WERI-Rb-1 (cell line): ENCODE measurements around the gene ZNF148.

Source experiments
- DNase-seq: peaks from one replicate; pipeline ENCODE4 v3.0.0-alpha.2; 2020
- H3K27ac ChIP-seq: fragments of 250-450 bp; sonication (Bioruptor Pico); 2 replicates; pipeline ENCODE4 v1.5.1; 2020; ENCODE audit warnings: mild to moderate bottlenecking, moderate library complexity
- H3K27me3 ChIP-seq: fragments of 250-450 bp; sonication (Bioruptor Pico); 2 replicates; pipeline ENCODE4 v1.5.1; 2021; ENCODE audit warnings: mild to moderate bottlenecking, low read depth, moderate library complexity; ENCODE audit not compliant: insufficient read depth, severe bottlenecking
- H3K36me3 ChIP-seq: fragments of 250-450 bp; sonication (Bioruptor Pico); 2 replicates; pipeline ENCODE4 v1.5.1; 2020; ENCODE audit warnings: mild to moderate bottlenecking, moderate library complexity
- H3K4me3 ChIP-seq: 2 replicates; pipeline ENCODE4 v1.5.1; 2011; ENCODE audit warnings: low read depth, mild to moderate bottlenecking, control low read depth, low read length
- H3K9me3 ChIP-seq: fragments of 250-450 bp; sonication (Bioruptor Pico); 2 replicates; pipeline ENCODE4 v1.5.1; 2021; ENCODE audit warnings: mild to moderate bottlenecking, moderate library complexity; ENCODE audit not compliant: severe bottlenecking
- CTCF ChIP-seq: IDR thresholded peaks from 2 replicates; pipeline ENCODE4 v1.5.1; 2011; ENCODE audit warnings: low read depth, mild to moderate bottlenecking, control low read depth, inconsistent platforms, low read length

The ZNF148 gene

GRCh38 chr3:125340121-125340520, 35.0 kb downstream of the ZNF148 start:
- Histone ChIP-seq H3K27ac (no peak overlapping the region), H3K4me3 (no peak overlapping the region), H3K36me3 (no peaks in the 10 kb centered on the region), H3K27me3 (no peaks in the 10 kb centered on the region), H3K9me3 (no peaks in the 10 kb centered on the region)
- DNase-seq: no peak
- TF ChIP-seq CTCF: no peak

- Histone ChIP-seq H3K4me3 (no peak overlapping the region), H3K27ac (no peak overlapping the region), H3K27me3 (no peaks in the 10 kb centered on the region), H3K36me3 (no peaks in the 10 kb centered on the region), H3K9me3 (no peaks in the 10 kb centered on the region)
- no peak for DNase-seq
- TF ChIP-seq CTCF: no peak
Observed at GRCh38 chr3:125337506-125337905, 37.6 kb downstream of the ZNF148 start.

GRCh38 chr3:125334675-125335560, 40.2 kb downstream of the ZNF148 start:
- TF ChIP-seq CTCF: no peak
- Histone ChIP-seq H3K36me3 (no peaks in the 10 kb centered on the region), H3K27ac (no peak overlapping the region), H3K4me3 (no peak overlapping the region), H3K27me3 (no peaks in the 10 kb centered on the region), H3K9me3 (no peaks in the 10 kb centered on the region)
- DNase-seq: no peak

DNA sequence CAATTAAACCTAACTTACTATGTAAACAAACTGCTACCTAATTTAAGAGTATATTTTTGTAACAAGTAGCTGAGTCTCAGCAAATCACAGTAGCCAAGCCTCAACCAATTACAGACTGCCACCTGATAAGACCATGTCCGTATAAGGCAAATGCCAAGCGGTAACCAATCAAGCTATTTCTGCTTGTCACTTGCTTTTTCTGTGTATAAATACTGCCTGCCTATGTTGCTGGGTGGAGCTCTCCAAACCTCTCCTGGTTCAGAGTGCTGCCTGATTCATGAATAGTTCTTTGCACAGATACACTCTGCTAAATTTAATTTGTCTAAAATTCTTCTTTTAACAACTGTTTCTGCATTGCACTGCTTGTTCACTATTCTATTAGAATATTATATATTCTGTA, 42.6 kb downstream of the ZNF148 start:
- DNase-seq: no peak
- Histone ChIP-seq H3K36me3 (no peaks in the 10 kb centered on the region), H3K27ac (no peak overlapping the region), H3K4me3 (no peak overlapping the region), H3K27me3 (no peaks in the 10 kb centered on the region), H3K9me3 (no peaks in the 10 kb centered on the region)
- no peak for TF ChIP-seq CTCF

GRCh38 chr3:125331243-125331642, 43.9 kb downstream of the ZNF148 start:
- no peak overlapping the region for H3K4me3 ChIP-seq
- no peaks in the 10 kb centered on the region for H3K36me3 ChIP-seq
- no peaks in the 10 kb centered on the region for H3K27me3 ChIP-seq
- H3K27ac ChIP-seq: no peak overlapping the region
- DNase-seq: no peak
- no peaks in the 10 kb centered on the region for H3K9me3 ChIP-seq
- TF ChIP-seq CTCF: no peak

DNA sequence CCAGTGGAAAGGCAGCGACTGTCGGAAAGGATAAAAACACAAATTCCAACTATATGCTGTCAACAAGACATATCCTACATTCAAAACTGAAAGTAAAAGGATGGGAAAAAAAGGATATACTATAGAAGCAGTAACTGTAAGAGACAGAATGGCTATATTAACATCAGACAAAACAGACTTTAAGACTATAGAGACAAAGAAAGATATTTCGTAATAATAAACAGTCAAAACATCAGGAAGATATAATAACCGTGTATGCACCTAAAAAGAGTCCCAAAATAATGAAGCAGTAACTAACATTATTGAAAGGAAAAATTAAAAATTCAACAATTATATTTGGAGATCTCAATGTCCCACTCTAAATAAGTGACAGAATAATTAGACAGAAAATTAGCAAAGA, 48.2 kb downstream of the ZNF148 start:
- no peak for TF ChIP-seq CTCF
- H3K9me3 ChIP-seq: no peaks in the 10 kb centered on the region
- H3K27ac ChIP-seq: no peak overlapping the region
- peaks cover 8% of the 10 kb centered on the region for H3K36me3 ChIP-seq
- H3K4me3 ChIP-seq: no peak overlapping the region
- DNase-seq: no peak
- H3K27me3 ChIP-seq: no peaks in the 10 kb centered on the region
